ENCODE data around the gene PATJ. TPM values are rescaled to one million over a fixed set of nuclear protein-coding genes. Genes with fewer than 3 reads are reported as not detected.

Gene PATJ
- total and polyA plus RNA-seq, 2 experiments from 2014 or later = 20.0 to 44.8 TPM

GRCh38 chr1:62034790-62035189, 292.5 kb downstream of the PATJ start:
- no peak for DNase-seq (ENCODE audit: low spot score)
- TF ChIP-seq CTCF (IDR thresholded peaks at IDR 0.05; ENCODE audit: poor library complexity) = no peak
- no peak for TF ChIP-seq EZH2phosphoT487 (IDR thresholded peaks at IDR 0.05; ENCODE audit: low read depth, severe bottlenecking, unreplicated experiment)
- no peak for TF ChIP-seq EZH2 (IDR thresholded peaks at IDR 0.05; ENCODE audit: borderline replicate concordance)
- no peaks in the 10 kb centered on the region for H3K79me2 ChIP-seq
- no peaks in the 10 kb centered on the region for H3K27me3 ChIP-seq
- H3K9me3 ChIP-seq (ENCODE audit: low read depth) = no peaks in the 10 kb centered on the region
- no peak overlapping the region for H3K27ac ChIP-seq
- no peaks in the 10 kb centered on the region for H4K20me1 ChIP-seq (ENCODE audit: insufficient read depth, poor library complexity, severe bottlenecking)
- no peaks in the 10 kb centered on the region for H3K36me3 ChIP-seq (replicated peaks; ENCODE audit: insufficient read depth, low read depth)
- no peaks in the 10 kb centered on the region for H3K9me2 ChIP-seq (replicated peaks; ENCODE audit: insufficient read depth)
- H3K4me1 ChIP-seq (ENCODE audit: insufficient read depth) = no peaks in the 10 kb centered on the region
- H2AFZ ChIP-seq = no peak overlapping the region
- no peak overlapping the region for H3K4me2 ChIP-seq
- H3K4me3 ChIP-seq = no peak overlapping the region
- 74% methylated on average over 4 of the region's 4 CpGs for WGBS (ENCODE audit: low lambda C conversion rate, missing lambda C conversion rate)

GRCh38 chr1:62037274-62037673, 295.0 kb downstream of the PATJ start:
- Histone ChIP-seq H2AFZ (no peak overlapping the region), H3K27ac (no peak overlapping the region), H3K9me2 (replicated peaks; ENCODE audit: insufficient read depth) (no peaks in the 10 kb centered on the region), H4K20me1 (ENCODE audit: insufficient read depth, poor library complexity, severe bottlenecking) (no peaks in the 10 kb centered on the region), H3K36me3 (replicated peaks; ENCODE audit: insufficient read depth, low read depth) (no peaks in the 10 kb centered on the region), H3K79me2 (no peaks in the 10 kb centered on the region), H3K4me2 (no peak overlapping the region), H3K27me3 (no peaks in the 10 kb centered on the region), H3K9me3 (ENCODE audit: low read depth) (no peaks in the 10 kb centered on the region), H3K4me3 (no peak overlapping the region), H3K4me1 (ENCODE audit: insufficient read depth) (no peaks in the 10 kb centered on the region)
- TF ChIP-seq EZH2 (IDR thresholded peaks at IDR 0.05; ENCODE audit: borderline replicate concordance) = no peak
- TF ChIP-seq CTCF (IDR thresholded peaks at IDR 0.05; ENCODE audit: poor library complexity) = no peak
- no peak for TF ChIP-seq EZH2phosphoT487 (IDR thresholded peaks at IDR 0.05; ENCODE audit: low read depth, severe bottlenecking, unreplicated experiment)
- 90% methylated on average over 1 of the region's 1 CpG for WGBS (ENCODE audit: low lambda C conversion rate, missing lambda C conversion rate)
- no peak for DNase-seq (ENCODE audit: low spot score)

GRCh38 chr1:62038594-62039284, 296.5 kb downstream of the PATJ start:
- no peak overlapping the region for H3K4me3 ChIP-seq
- no peaks in the 10 kb centered on the region for H4K20me1 ChIP-seq (ENCODE audit: insufficient read depth, poor library complexity, severe bottlenecking)
- 93% methylated on average over 7 of the region's 7 CpGs for WGBS (ENCODE audit: low lambda C conversion rate, missing lambda C conversion rate)
- TF ChIP-seq EZH2 (IDR thresholded peaks at IDR 0.05; ENCODE audit: borderline replicate concordance) (no peak), CTCF (IDR thresholded peaks at IDR 0.05; ENCODE audit: poor library complexity) (no peak), EZH2phosphoT487 (IDR thresholded peaks at IDR 0.05; ENCODE audit: low read depth, severe bottlenecking, unreplicated experiment) (no peak)
- no peaks in the 10 kb centered on the region for H3K9me2 ChIP-seq (replicated peaks; ENCODE audit: insufficient read depth)
- DNase-seq (ENCODE audit: low spot score) = no peak
- H3K9me3 ChIP-seq (ENCODE audit: low read depth) = no peaks in the 10 kb centered on the region
- no peaks in the 10 kb centered on the region for H3K36me3 ChIP-seq (replicated peaks; ENCODE audit: insufficient read depth, low read depth)
- no peak overlapping the region for H3K4me2 ChIP-seq
- no peak overlapping the region for H2AFZ ChIP-seq
- no peak overlapping the region for H3K27ac ChIP-seq
- H3K79me2 ChIP-seq = no peaks in the 10 kb centered on the region
- H3K27me3 ChIP-seq = no peaks in the 10 kb centered on the region
- H3K4me1 ChIP-seq (ENCODE audit: insufficient read depth) = no peaks in the 10 kb centered on the region

All from hepatocyte (in vitro differentiated cells).